ENCODE data around the gene KCNN3.
"Not testable (repeated sequence)": the region's sequence is repeated elsewhere in the genome, so short reads cannot be mapped to it uniquely, and the experiment has no call there.

Gene KCNN3

DNA sequence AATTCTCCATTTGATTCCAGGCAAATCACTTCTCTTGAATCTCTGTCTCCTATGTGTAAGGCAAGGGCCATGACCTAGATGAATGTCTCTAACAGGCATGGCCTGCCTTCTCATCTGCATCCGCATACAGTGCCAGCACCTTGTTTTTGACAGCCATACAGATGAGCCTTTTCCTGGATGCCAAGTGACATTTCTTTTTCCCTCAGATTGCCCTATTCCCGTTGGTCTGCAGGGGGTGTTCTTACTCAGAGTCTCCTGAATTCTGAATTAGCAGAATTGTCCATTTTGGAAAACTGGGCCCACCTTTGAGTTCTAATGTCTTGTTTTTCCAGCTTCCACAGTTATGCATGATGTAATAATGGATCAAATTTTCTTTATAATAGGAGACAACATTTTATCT is 174.1 kb downstream of the KCNN3 start:
- no peak for DNase-seq

DNA sequence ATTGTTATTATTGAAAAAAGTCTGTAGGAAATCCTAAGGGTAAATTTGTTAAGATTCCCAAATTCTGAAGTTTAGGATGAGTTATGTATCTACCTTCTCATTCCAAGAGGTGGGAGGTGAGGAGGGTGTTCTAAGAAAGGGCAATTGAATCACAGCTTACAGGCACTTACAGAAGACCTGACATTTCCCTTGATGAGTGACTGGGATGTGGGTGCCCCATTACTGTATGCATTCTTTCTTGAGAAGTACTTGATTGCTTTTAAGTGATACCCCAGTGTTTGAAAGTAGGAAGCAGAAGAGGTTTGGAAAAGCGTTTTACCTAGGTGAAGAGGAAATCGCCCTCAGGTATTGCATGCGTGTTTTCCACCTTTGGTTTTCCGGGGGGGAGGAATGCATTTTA is 175.1 kb downstream of the KCNN3 start:
- DNase-seq, result no peak

DNA sequence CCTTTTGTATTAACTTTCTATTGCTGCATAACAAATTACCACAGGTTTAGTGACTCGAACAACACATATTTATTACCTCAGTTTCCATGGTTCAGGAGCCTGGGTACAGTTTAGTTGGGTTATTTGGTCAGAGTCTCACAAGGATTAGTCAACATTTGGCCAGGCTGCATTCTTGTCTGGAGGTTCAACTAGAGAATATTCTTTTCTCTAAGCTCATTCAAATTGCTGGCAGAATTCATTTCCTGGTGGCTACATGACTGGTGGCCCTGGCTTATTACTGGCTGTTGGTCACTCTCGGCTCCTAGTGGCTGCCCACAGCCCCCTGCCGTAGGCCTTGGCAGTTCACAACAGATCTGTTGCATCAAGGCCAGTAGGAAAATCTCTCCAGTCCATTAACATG is 181.0 kb downstream of the KCNN3 start:
- DNase-seq, result no peak

DNA sequence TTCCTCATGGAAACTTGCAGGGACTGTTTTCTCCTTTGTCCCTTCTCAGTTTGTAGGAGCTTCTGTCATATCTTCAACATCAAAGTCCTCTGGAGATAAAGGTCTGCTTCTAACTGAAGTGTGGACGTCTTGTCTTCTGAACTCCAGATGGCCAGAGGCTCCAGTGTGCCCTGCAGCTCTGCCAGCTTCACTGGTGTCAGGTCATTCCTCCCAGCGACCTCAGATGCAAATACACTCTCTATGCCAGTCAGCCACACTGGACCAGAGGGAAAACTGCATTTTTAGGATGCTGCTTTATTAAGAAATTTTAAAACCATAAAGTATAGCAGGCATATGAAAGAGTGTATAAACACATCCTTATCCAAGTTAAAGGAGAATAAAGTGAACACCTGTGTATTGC is 183.6 kb downstream of the KCNN3 start:
- no peak for DNase-seq

DNA sequence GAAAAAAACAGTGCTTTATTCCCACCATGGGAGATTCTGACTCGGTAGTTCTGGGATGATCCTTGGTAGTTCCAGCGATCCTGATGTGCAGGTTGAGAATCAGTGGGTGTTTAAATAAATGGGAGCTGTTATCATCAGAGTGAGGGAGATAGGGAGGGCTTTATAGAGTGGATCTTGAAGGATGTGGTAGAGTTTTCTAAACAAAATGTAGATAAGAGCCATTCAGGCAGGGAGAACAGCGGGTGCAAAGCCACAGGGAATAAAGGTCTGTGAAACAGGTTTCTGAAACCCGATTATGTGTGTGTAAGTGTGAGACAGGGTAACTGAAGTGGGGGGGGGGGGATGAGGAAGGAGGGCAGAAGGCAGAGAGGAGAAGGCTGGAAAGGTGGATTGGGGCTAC is 186.3 kb downstream of the KCNN3 start:
- no peak for DNase-seq

DNA sequence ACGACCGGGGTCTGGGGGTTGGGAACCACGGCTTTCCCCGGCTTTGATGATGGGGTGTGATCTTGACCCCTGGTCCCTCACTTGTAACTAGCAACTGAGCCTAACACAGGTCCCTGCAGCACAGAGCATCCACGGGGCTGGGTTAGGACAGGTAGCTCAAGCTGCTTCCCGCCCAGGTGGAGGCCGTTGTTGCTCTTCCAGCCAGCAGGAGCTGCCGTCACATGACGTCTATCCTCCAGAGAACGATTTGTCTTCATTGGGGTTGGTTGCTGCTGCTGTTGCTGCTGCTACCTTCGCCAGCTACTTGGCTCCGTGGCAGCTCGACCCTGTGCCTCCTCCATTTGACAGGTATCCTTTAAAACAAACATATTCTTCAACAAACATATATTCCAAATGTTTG is 187.8 kb downstream of the KCNN3 start:
- no peak for DNase-seq

DNA sequence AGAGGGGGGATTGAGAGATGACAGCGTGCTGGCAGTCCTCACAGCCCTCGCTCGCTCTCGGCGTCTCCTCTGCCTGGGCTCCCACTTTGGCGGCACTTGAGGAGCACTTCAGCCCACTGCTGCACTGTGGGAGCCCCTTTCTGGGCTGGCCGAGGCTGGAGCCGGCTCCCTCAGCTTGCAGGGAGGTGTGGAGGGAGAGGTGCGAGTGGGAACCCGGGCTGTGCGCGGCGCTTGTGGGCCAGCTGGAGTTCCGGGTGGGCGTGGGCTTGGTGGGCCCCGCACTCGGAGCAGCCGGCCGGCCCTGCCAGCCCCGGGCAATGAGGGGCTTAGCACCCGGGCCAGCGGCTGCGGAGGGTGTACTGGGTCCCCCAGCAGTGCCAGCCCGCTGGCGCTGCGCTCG is 192.2 kb downstream of the KCNN3 start:
- not testable (repeated sequence) for DNase-seq

DNA sequence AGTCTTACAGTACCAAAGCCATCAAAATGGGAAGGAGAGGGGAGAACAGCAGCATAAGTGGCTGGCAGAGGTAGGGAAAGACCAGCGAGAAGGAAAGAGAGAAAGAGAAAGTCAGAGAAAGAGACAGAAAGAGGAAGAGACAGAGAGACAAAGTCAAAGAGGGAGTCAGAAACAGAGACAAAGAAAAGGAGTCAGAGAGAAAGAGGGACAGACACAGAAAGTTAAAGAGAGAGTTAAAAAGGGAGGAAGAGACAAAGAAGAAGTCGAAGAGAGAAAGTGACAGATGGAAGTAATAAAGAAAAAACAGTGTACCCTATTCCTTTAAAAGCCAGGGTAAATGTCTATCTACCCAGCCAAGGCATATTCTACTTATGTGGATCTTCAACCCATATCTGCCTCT is 193.2 kb downstream of the KCNN3 start:
- DNase-seq, result not testable (repeated sequence)

DNA sequence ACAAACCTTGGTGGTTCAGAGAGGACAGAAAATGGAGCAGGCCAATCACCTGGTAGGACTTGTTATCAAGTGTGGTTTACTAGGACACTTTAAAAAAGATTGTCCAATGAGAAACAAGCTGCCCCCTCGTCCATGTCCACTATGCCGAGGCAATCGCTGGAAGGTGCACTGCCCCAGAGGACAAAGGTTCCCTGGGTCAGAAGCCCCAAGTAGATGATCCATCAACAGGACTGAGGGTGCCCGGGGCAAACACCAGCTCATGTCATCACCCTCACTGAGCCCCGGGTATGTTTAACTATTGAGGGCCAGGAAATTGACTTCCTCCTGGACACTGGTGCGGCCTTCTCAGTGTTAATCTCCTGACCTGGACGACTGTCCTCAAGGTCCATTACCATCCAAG is 195.6 kb downstream of the KCNN3 start:
- DNase-seq, result not testable (repeated sequence)

DNA sequence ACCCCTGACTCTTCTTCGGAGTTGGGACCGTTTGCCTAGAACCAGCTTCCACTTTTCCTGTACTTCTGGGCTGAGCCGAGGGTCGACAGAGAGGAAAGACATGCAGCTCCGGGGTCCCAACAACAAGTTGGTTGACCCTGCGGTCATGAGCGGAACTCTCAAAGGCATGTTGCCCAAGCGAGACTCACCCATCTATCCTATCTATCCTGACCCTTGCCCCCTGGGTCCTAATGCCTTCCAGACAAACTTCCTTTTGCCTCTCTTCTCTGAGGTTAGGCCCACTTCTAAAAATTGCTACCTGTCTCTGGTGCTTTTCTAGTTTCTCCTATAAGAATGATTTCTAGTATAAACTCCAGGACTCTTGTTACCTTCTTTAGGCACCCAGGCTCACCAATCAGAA is 197.8 kb downstream of the KCNN3 start:
- DNase-seq, result not testable (repeated sequence)

DNA sequence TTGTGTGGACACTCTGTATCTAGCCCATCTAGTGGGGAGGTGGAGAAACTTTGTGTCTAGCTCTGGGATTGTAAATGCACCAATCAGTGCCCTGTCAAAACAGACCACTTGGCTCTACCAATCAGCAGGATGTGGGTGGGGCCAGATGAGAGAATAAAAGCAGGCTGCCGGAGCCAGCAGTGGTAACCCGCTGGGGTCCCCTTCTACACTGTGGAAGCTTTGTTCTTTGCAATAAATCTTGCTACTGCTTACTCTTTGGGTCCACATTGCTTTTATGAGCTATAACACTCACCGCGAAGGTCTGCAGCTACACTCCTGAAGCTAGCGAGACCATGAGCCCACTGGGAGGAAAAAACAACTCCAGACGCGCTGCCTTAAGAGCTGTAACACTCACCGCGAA is 198.7 kb downstream of the KCNN3 start:
- not testable (repeated sequence) for DNase-seq

DNA sequence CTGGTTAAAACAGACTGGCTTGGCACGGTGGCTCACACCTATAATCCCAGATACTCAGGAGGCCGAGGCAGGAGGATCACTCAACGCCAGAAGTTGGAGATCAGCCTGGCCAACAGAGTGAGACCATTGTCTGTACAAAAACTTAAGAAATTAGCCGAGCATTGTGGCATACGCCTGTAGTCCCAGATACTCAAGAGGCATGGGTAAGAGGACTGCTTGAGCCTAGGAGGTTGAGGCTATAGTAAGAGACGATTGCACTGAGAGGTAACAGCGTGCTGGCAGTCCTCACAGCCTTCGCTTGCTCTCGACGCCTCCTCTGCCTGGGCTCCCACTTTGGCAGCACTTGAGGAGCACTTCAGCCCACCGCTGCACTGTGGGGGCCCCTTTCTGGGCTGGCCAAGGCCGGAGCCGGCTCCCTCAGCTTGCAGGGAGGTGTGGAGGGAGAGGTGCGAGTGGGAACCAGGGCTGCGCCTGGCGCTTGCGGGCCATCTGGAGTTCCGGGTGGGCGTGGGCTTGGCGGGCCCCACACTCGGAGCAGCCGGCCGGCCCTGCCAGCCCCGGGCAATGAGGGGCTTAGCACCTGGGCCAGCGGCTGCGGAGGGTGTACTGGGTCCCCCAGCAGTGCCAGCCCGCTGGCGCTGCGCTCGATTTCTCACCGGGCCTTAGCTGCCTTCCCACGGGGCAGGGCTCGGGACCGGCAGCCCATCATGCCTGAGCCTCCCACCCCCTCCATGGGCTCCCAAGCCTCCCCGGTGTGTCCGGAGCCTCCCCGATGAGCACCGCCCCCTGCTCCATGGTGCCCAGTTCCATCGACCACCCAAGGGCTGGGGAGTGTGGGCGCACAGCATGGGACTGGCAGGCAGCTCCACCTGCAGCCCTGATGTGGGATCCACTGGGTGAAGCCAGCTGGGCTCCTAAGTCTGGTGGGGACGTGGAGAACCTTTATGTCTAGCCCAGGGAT is 199.5 kb downstream of the KCNN3 start:
- DNase-seq, result not testable (repeated sequence)

DNA sequence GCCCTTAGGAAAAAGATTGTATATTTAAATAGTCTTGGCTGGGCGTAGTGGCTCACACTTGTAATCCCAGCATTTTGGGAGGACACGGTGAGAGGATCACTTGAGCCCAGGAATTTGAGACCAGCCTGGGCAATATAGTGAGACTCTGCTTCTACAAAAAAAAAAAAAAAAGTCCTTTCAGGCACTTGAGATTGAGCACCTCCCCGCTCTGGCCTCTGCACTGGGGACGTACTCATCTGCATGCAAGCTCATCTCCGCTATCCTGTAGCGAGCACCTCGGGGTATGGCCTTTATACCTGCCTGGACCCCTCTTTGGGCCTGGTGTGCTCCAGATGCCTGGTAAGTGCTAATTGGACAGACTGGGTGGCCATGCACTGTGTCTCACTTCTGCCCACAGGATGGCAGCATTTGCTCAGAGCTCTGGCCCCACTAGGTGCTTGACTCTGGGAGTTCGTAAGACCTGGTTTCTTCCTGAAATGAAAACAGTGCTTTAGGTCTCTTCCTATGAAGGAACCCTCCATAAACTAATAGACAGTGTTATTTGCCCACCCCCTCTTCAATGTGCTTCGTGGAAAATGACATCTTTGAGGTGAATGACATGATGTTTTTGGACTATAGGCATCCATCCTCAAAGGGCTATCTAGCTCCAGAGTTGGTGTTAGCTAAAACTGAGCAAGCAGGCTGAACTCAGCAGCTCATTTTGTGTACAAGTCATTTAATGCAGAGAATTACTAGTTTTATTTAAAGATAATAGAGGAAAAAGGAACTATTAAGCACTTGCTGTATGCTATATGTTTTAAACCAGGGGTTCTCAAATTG is 200.4 kb downstream of the KCNN3 start:
- DNase-seq, result peak; percentile 82

DNA sequence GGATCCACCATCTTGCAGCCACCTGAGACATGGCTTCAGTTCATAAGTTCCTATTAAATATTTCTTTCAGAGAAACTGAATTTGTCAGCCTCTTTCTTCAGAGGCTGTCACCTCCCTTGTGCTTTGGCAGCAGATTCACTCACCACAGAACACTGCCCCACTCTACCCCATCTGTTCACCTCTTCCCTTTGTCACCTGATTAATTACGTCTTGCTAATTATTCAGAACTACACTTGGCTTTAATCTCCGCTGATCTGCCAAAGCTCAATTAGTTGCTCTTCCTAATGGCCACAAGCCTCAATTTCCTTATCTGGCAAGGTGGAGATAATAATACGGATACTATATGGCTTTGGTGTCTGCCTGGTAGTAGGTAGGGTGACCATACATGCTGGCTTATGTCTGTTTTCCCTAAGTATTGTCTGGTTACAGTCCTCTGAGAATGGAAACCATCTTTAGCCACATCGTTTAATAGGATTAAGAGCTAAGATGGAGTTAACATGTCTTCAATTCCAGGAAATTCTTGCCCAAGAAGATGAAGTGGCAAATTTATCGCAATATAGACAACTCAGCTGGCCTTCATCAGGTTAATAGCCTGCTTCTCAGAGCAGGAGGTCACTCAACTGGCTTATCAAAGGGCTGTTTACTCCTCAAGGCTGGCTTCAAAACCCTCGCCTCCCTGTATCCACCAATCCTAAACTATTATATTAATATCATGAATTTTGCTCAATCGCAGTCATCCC is 203.9 kb downstream of the KCNN3 start:
- DNase-seq, result no peak

DNA sequence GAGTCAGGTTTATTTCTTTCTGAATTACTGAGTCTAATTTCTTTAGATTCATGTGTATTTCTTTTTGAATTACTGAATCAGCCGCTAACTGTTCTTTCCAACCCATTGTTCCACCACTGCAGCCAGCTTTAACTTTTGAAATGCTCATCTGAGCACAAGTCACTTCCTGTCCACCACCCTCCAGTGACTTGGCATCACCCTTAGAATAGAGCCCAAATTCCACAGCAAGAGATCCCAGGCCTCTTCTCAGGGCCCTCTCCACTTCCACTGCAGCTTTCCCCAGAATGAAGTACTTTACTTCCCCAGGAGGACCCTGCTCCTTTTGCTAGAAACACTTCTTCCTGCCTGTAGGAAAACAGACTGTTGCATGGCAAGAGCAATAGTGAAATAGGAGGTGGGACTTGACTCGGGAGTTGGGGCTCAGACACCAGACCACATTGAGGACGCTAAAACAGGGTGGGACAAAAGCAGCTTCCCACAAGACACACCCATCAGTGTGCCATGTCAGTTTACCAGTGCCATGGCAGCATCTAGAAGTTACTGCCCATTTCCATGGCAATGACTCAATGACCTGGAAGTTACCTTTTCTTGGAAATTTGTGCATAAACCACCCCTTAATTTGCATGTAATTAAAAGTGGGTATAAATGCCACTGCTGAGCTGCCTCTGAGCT is 205.6 kb downstream of the KCNN3 start:
- DNase-seq, result no peak

DNA sequence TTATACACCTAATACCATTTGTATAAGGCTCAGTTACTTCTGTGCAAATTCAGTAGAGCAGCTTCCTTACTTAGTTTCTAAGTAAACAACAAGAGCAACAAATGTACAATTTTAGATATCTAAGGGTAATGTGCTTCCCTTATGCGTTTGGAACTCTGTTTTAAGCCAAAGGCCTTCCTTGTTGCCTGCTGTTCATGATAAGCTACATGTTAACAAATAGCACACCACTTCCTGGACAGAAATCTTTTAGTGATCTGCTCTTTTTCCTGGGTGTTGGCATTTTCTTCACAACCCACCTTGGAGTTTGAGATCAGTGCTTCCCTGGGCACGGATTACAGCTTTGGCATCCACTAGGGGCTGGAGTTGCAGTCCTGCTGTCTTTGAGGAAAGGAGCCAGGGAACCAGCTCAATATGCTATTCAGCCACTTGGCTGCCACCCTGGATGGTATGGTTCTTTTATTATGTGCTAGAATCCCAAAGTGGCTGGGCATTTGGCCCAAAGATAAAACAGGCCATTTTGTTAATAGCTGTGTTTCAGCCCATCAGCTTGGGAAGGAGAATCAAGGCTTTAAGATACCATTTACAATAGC is 206.5 kb downstream of the KCNN3 start:
- DNase-seq, result no peak

DNA sequence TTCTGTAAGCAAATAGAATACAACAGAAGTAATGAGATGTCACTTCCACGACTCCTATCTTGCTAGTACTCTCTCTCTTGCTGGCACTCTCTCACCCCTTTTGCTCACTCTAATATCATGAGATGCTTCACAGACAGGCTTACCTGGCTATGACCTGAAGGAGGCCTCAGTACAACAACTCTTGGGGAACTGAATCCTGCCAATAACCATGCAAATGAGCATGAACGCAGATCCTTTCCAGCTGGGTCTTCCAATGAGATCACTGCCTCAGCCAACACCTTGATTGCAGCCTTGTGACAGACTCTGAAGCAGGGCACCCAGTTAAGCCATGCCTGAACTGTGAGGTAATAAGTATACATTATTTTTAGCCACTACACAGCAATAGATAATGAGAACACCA is 209.0 kb downstream of the KCNN3 start:
- no peak for DNase-seq

DNA sequence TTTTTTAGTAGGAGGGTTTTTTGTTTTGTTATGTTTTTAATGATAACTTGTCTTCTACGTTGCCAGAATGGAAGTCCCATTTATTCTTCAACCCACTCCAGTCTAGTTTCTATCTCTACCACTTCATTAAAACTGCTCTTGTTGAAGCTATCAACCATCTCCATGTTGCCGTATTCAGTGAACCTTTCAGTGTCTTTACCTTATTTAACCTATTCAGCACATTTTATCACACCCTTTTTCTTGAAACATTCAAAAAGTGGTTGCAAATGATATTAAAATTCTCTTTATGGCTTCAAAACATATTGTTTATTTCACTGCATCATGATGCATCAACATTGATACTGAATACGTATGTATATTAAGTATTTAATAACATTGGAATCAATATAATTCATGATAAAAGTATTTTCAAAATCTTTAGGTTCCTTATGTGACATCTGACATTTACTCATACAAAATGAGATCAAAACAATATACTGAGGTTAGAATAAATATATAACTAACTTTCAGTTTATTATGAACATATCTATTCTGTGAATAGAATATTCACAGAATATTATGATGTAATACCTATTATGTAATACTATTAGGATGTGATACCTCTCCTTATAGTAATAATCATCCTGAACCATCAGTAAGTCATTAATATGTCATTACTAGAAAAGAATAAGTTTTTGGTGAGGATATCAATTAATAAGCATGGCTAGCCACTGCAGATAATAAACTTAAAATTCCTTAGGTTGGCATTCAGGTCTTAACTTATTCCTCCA is 210.1 kb downstream of the KCNN3 start:
- no peak for DNase-seq

DNA sequence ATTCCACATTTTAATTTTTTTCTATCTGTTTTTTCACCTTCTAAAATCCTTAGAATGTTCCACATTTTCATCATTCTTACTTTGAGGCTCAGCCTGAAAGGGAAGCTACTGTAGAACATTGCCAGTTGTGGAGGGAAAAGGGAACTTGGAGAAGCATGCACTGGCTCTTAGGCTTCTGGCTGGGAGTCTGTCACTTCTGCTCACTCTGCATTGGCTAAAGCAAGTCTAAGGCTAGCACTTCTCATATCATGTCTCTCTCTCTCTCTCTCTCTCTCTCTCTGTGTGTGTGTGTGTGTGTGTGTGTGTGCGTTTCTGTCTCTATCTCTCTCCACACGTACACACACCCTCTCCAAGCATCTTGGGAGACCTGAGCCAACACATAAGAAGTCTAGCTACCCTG is 212.5 kb downstream of the KCNN3 start:
- DNase-seq, result no peak

DNA sequence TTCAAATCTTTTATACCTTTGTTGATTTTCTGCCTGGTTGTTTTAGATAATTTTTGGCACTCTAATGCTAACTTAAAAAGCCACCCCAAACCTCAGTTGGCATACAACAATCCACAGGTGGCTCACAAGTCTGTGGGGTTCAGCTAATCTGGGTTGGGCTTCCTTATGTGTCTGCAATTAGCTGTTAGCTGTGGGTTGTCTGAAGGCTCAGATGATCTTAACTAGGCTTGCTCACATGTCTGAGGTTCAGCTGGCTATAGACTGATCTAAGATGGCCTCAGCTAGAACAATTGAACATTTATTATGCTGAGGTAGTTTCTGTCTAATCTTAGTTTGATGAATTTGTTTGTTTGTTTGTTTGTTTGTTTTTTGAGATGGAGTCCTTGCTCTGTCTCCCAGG is 217.2 kb downstream of the KCNN3 start:
- DNase-seq, result no peak

Data from retina (tissue), 1 donor.